GM12873 (cell line): ENCODE results near the gene SETD1B.

Experiments used
- CTCF ChIP-seq: IDR thresholded peaks from 2 replicates; pipeline ENCODE4 v1.5.1; 2012; ENCODE audit warnings: low read depth, mild to moderate bottlenecking, moderate library complexity, low read length, control low read depth; ENCODE audit not compliant: insufficient read depth; ENCODE audit errors: missing control alignments

SETD1B gene

GRCh38 chr12:121872546-121873215 is 68.9 kb downstream of the SETD1B start:
- TF ChIP-seq CTCF = no peak

GRCh38 chr12:121873216-121873569 is 69.4 kb downstream of the SETD1B start:
- no peak for TF ChIP-seq CTCF

- TF ChIP-seq CTCF = no peak
These were observed 70.3 kb downstream of the SETD1B start for GRCh38 chr12:121874071-121874470.

- TF ChIP-seq CTCF = no peak
These were observed 71.8 kb downstream of the SETD1B start for GRCh38 chr12:121875582-121875981.
